Measurements from ENCODE around the gene NFE2L3.
"Not testable (repeated sequence)": the region's sequence is repeated elsewhere in the genome, so short reads cannot be mapped to it uniquely, and the experiment has no call there.

The NFE2L3 gene

DNA sequence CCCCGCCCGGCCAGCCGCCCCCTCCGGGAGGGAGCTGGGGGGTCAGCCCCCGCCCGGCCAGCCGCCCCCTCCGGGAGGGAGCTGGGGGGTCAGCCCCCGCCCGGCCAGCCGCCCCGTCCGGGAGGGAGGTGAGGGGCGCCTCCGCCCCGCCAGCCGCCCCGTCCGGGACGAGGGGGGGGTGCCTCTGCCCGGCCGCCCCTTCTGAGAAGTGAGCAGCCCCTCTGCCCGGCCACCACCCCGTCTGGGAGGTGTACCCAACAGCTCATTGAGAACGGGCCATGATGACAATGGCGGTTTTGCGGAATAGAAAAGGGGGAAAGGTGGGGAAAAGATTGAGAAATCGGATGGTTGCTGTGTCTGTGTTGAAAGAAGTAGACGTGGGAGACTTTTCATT is 3.7 kb upstream of the NFE2L3 start:
- H3K27ac ChIP-seq (ENCODE audit: low read length); H3K9me3 ChIP-seq (ENCODE audit: insufficient read depth, low read length); H3K4me2 ChIP-seq (ENCODE audit: low read length); H3K4me3 ChIP-seq (ENCODE audit: low read length); H3K4me1 ChIP-seq (ENCODE audit: low read length); H3K27me3 ChIP-seq (ENCODE audit: low read depth, low read length); H2AFZ ChIP-seq (ENCODE audit: low read depth, low read length); H3K9ac ChIP-seq (ENCODE audit: low read length); H3K36me3 ChIP-seq (replicated peaks; ENCODE audit: low read depth, low read length); H4K20me1 ChIP-seq (ENCODE audit: insufficient read depth, low read length): not testable (repeated sequence)
- H3K79me2 ChIP-seq (ENCODE audit: low read length): peaks cover 12% of the 10 kb centered on the region

DNA sequence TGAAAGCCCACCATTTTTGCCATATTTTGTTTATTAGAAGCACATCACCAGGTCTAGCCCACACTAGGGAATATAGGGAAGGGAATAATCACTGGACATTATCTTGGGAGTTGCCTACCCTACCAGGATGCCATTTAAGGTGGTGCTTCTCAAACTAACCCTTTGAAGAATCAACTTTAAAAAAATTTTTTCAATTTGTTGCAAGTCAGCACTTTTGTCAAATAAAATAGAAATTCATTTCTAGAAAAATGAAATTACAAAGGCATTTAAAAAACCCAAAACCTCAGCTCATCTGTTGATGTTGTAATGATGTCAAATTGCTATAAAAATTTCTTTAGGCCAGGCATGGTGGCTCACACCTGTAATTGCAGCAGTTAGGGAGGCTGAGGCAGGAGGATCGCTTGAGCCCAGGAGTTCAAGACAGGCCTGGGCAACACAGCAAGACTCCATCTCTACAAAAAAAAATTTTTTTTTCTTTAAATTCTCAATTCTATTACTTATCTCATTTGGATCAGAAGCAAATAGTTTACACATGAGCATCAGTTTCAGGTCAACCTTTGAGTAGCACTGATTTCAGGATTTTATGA is 2.5 kb upstream of the NFE2L3 start:
- H3K79me2 ChIP-seq (ENCODE audit: low read length): peaks cover 24% of the 10 kb centered on the region
- H3K4me3 ChIP-seq (ENCODE audit: low read length): no peak overlapping the region
- no peaks in the 10 kb centered on the region for H4K20me1 ChIP-seq (ENCODE audit: insufficient read depth, low read length)
- no peak overlapping the region for H3K27ac ChIP-seq (ENCODE audit: low read length)
- H2AFZ ChIP-seq (ENCODE audit: low read depth, low read length): no peak overlapping the region
- no peak overlapping the region for H3K4me2 ChIP-seq (ENCODE audit: low read length)
- no peaks in the 10 kb centered on the region for H3K9me3 ChIP-seq (ENCODE audit: insufficient read depth, low read length)
- no peaks in the 10 kb centered on the region for H3K27me3 ChIP-seq (ENCODE audit: low read depth, low read length)
- H3K36me3 ChIP-seq (replicated peaks; ENCODE audit: low read depth, low read length): no peaks in the 10 kb centered on the region
- H3K4me1 ChIP-seq (ENCODE audit: low read length): peaks cover 11% of the 10 kb centered on the region
- H3K9ac ChIP-seq (ENCODE audit: low read length): no peak overlapping the region
- TF ChIP-seq EZH2phosphoT487 (IDR thresholded peaks at IDR 0.05; ENCODE audit: low read depth): no peak
- TF ChIP-seq, protein P1, sequence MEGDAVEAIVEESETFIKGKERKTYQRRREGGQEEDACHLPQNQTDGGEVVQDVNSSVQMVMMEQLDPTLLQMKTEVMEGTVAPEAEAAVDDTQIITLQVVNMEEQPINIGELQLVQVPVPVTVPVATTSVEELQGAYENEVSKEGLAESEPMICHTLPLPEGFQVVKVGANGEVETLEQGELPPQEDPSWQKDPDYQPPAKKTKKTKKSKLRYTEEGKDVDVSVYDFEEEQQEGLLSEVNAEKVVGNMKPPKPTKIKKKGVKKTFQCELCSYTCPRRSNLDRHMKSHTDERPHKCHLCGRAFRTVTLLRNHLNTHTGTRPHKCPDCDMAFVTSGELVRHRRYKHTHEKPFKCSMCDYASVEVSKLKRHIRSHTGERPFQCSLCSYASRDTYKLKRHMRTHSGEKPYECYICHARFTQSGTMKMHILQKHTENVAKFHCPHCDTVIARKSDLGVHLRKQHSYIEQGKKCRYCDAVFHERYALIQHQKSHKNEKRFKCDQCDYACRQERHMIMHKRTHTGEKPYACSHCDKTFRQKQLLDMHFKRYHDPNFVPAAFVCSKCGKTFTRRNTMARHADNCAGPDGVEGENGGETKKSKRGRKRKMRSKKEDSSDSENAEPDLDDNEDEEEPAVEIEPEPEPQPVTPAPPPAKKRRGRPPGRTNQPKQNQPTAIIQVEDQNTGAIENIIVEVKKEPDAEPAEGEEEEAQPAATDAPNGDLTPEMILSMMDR (IDR thresholded peaks at IDR 0.05; ENCODE audit: low read depth, low read length): no peak

DNA sequence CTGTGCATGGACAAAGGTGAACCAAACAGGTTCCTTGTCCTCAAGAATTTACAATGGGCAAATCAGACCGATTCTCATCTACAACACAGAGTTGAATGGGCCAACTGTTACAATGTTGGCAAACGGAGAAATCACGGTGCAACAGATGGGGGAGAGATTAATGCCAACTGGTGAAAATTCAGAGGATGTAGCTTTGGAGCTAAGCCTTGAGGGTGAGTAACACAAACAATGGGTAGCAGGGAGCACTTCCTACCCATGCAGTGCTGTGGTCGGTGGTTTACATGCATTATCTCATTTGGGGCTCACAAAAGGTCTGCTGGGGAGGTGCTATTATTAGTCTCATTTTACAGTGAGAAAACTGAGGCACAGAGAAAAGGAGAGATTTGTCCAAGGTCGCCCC is 902 bp upstream of the NFE2L3 start:
- TF ChIP-seq EZH2phosphoT487 (IDR thresholded peaks at IDR 0.05; ENCODE audit: low read depth): no peak
- TF ChIP-seq, protein P1 (IDR thresholded peaks at IDR 0.05; ENCODE audit: low read depth, low read length): no peak
- Histone ChIP-seq H3K36me3 (replicated peaks; ENCODE audit: low read depth, low read length) (no peaks in the 10 kb centered on the region), H3K9me3 (ENCODE audit: insufficient read depth, low read length) (no peaks in the 10 kb centered on the region), H3K27me3 (ENCODE audit: low read depth, low read length) (no peaks in the 10 kb centered on the region), H4K20me1 (ENCODE audit: insufficient read depth, low read length) (no peaks in the 10 kb centered on the region), H2AFZ (ENCODE audit: low read depth, low read length) (no peak overlapping the region), H3K4me3 (ENCODE audit: low read length) (peak overlapping the region; percentile 81), H3K4me1 (ENCODE audit: low read length) (peaks cover 28% of the 10 kb centered on the region), H3K27ac (ENCODE audit: low read length) (no peak overlapping the region), H3K4me2 (ENCODE audit: low read length) (peak overlapping the region; percentile 92), H3K9ac (ENCODE audit: low read length) (peak overlapping the region; percentile 87), H3K79me2 (ENCODE audit: low read length) (peaks cover 40% of the 10 kb centered on the region)

DNA sequence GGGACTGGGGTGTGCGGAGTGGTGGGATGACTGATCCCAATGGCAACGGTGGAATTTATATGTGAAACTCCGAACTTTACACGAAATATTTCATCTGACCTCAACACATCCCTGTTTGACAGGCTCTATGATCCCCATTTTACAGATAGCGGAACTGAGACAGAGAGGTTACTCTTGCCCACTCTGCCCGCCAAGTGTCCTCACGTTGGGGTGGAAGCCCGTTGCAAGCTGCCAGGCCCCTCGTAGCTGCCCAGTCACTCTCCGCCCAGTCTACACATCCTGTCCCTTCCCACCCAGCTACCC is 397 bp upstream of the NFE2L3 start:
- Histone ChIP-seq H3K4me3 (ENCODE audit: low read length) (peak overlapping the region; percentile 81), H3K9me3 (ENCODE audit: insufficient read depth, low read length) (no peaks in the 10 kb centered on the region), H3K9ac (ENCODE audit: low read length) (peak overlapping the region; percentile 87), H3K36me3 (replicated peaks; ENCODE audit: low read depth, low read length) (no peaks in the 10 kb centered on the region), H3K4me1 (ENCODE audit: low read length) (peaks cover 33% of the 10 kb centered on the region), H4K20me1 (ENCODE audit: insufficient read depth, low read length) (no peaks in the 10 kb centered on the region), H3K4me2 (ENCODE audit: low read length) (peak overlapping the region; percentile 92), H2AFZ (ENCODE audit: low read depth, low read length) (peak overlapping the region; percentile 90; the same call in 1 of the 2 replicates), H3K27me3 (ENCODE audit: low read depth, low read length) (no peaks in the 10 kb centered on the region), H3K27ac (ENCODE audit: low read length) (peak overlapping the region; percentile 58), H3K79me2 (ENCODE audit: low read length) (peaks cover 45% of the 10 kb centered on the region)
- TF ChIP-seq, protein P1 (IDR thresholded peaks at IDR 0.05; ENCODE audit: low read depth, low read length): no peak
- TF ChIP-seq EZH2phosphoT487 (IDR thresholded peaks at IDR 0.05; ENCODE audit: low read depth): no peak

DNA sequence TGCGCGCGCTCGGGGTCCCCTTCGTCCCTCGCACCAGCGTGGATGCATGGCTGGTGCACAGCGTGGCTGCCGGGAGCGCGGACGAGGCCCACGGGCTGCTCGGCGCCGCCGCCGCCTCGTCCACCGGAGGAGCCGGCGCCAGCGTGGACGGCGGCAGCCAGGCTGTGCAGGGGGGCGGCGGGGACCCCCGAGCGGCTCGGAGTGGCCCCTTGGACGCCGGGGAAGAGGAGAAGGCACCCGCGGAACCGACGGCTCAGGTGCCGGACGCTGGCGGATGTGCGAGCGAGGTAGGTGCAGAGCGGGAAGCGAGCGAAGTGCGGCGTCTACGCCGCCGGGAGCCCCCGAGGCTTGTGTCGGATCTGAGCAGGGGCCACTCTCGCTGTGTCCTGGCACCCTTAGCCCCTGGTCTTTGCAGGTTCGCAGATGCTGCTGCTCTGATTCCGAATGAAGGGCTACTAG is 813 bp downstream of the NFE2L3 start:
- peak overlapping the region; percentile 99 for H3K27ac ChIP-seq (ENCODE audit: low read length)
- peak overlapping the region; percentile 93 for H3K4me2 ChIP-seq (ENCODE audit: low read length)
- peaks cover 57% of the 10 kb centered on the region for H3K79me2 ChIP-seq (ENCODE audit: low read length)
- peak overlapping the region; percentile 81 for H3K4me3 ChIP-seq (ENCODE audit: low read length)
- not testable (repeated sequence) for H3K9me3 ChIP-seq (ENCODE audit: insufficient read depth, low read length); H4K20me1 ChIP-seq (ENCODE audit: insufficient read depth, low read length); H3K36me3 ChIP-seq (replicated peaks; ENCODE audit: low read depth, low read length); H3K27me3 ChIP-seq (ENCODE audit: low read depth, low read length); H2AFZ ChIP-seq (ENCODE audit: low read depth, low read length)
- H3K4me1 ChIP-seq (ENCODE audit: low read length): peaks cover 45% of the 10 kb centered on the region
- peak overlapping the region; percentile 70 for H3K9ac ChIP-seq (ENCODE audit: low read length)

Measured in OCI-LY3 (cell line).